ENCODE data around the gene PCDHAC1.
"Not testable (repeated sequence)": the region's sequence is repeated elsewhere in the genome, so short reads cannot be mapped to it uniquely, and the experiment has no call there.

Gene PCDHAC1

DNA sequence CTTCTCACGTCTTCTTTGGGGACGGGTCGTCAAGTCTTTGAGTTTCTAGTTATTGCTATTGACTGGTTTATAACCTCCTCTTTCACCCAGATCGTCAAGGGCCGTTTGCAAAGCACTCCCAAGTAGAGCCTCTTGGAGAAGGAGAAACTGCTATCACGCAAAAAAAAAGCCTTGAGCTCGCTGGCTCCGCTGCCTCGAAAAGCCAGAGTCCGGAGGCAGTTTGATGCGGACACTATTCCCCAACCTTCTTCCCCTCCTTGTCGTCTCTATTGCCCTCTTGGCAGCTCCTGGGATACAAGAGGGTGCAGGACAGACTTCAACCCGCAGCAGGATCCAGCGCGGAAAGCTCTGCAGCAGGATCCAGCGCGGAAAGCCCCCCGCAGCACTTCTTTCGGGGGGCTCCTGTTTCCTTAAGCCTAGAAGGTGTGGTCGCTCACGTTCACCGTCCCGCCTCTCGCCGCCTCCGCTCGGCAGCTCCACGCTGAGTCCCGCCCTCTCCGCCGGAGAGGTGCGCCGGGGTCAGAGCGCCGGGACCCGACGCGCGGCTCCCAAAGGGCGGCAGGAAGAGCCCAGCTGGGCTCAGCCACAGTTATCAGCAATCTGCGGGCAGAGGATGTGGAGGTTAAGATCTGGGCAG lies at the start of gene PCDHAC1:
Gene PCDHAC1, plus strand, starts transcription at position 494 of the 637 bp plus-strand sequence. CDS start 594 bp downstream, outside the sequence.
- no peak for DNase-seq

DNA sequence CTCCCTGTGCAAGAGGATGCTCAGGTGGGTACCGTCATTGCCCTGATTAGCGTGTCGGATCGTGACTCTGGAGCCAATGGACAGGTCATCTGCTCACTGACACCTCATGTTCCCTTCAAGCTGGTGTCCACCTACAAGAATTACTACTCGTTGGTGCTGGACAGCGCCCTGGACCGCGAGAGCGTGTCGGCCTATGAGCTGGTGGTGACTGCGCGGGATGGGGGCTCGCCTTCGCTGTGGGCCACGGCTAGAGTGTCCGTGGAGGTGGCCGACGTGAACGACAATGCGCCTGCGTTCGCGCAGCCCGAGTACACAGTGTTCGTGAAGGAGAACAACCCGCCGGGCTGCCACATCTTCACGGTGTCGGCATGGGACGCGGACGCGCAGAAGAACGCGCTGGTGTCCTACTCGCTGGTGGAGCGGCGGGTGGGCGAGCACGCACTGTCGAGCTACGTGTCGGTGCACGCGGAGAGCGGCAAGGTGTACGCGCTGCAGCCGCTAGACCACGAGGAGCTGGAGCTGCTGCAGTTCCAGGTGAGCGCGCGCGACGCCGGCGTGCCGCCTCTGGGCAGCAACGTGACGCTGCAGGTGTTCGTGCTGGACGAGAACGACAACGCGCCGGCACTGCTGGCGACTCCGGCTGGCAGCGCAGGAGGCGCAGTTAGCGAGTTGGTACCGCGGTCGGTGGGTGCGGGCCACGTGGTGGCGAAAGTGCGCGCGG lies 49.4 kb upstream of the PCDHAC1 start:
- DNase-seq = not testable (repeated sequence)

DNA sequence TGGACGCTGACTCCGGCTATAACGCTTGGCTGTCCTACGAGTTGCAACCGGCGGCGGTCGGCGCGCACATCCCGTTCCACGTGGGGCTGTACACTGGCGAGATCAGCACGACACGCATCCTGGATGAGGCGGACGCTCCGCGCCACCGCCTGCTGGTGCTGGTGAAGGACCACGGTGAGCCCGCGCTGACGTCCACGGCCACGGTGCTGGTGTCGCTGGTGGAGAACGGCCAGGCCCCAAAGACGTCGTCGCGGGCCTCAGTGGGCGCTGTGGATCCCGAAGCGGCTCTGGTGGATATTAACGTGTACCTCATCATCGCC lies 48.9 kb upstream of the PCDHAC1 start:
- no peak for DNase-seq

DNA sequence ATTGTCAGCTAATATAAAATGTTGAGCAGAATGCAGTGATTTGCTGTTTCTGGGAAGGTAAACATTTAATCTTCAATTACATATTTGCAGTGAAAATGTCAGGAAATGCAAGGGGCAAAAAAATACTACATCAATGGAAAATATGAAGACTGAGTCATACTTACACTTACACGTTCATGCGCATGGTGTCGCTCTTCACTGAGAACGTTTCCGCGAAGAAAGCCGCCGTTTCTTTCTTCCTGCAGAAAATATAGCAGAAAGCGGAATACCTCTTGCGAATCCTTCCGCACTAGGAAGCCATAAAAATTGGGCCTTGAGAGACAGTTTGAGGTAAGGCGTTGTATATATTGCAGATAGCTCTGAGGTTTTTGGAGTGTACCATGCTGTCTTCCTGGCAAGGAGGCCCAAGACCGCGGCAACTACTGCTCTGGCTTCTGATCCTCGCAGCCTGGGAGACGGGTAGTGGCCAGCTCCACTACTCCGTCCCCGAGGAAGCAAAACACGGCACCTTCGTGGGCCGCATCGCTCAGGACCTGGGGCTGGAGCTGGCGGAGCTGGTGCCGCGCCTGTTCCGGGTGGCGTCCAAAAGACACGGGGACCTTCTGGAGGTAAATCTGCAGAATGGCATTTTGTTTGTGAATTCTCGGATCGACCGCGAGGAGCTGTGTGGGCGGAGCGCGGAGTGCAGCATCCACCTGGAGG lies 44.1 kb upstream of the PCDHAC1 start, which contains the start of gene PCDHA13:
Gene PCDHA13, plus strand, starts transcription at position 236 of the 702 bp plus-strand sequence. Its CDS starts 145 bp downstream, at position 381.
- no peak for DNase-seq

- no peak for DNase-seq
Observed at GRCh38 chr5:140882591-140882899, 43.6 kb upstream of the PCDHAC1 start.

DNA sequence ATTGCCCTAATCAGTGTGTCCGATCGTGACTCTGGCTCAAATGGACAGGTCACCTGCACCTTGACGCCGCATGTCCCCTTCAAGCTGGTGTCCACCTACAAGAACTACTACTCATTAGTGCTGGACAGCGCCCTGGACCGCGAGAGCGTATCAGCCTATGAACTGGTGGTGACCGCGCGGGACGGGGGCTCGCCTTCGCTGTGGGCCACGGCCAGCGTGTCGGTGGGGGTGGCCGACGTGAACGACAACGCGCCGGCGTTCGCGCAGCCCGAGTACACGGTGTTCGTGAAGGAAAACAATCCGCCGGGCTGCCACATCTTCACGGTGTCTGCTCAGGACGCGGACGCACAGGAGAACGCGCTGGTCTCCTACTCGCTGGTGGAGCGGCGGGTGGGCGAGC lies 42.7 kb upstream of the PCDHAC1 start:
- DNase-seq = no peak

- no peak for DNase-seq
Observed at GRCh38 chr5:140883927-140884697, 42.0 kb upstream of the PCDHAC1 start.

GRCh38 chr5:140916325-140916724 lies 9.8 kb upstream of the PCDHAC1 start:
- DNase-seq = no peak

DNA sequence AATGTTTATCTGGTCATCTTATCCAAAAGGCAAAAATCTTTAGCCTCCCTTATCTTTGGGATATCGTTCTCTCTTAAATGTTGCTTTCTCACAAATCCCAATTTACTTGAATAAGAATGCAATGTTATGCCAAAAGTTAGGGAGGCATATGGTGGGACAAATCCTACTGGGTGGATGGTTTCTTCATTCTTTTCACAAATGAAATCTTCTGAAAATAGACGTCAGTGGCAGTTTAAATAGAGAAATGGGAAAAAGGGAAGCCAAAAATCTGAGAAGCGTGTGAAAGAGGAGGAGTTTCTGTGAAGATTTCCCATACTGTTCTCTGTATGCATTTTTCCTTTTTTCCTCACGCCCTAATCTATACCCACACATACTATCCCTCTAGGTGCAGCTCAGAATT lies 2.5 kb upstream of the PCDHAC1 start:
- DNase-seq = no peak

DNA sequence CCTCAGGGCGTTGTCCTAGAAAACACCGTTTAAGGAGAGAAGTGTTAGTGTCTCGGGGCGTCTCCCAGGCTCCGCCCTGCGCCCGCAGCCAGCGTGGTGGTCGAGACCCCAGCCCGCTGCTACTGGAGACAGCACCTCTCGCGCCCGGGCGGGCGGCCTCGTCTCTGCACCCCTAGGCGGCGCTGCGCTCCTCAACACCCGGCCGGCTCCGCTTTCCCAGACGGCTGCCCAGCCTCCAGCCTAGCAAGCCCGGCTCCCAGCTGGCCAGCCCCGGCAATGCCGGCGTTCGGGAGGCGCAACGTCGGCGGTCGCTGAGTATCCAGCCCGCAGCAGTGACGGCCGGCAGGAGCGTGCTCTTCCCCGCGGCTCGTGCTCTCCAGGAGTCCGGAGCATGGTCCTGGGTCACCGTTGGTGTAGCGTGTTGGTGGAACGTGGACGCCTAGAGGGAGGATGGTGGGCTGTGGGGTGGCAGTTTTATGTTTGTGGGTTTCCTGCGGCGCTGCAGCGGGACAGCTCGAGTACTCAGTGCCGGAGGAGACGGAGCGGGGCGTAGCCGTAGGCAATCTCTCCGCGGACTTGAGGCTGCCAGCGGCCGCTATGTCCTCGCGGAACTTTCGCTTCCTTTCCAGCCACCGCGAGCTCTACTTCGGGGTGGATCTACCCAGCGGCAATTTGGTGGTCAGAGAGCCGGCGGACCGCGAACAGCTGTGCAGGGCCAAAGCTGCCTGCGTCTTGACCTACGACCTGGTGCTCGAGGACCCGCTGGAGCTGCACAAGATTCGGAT lies 536 bp downstream of the PCDHAC1 start:
- peak; percentile 29 for DNase-seq

DNA sequence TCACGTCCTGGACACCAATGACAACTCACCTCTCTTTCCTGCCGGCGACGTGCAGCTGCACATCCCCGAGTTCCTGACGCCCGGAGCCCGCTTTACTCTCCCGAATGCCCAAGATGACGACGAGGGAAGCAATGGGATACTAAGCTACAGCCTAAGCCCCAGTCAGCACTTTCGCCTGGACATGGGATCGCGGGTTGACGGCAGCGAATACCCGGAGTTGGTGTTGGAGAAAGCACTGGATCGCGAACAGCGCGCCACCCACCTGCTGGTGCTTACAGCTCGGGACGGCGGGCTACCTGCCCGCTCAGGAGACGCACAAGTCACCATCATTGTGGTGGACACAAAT lies 1.1 kb downstream of the PCDHAC1 start:
- no peak for DNase-seq

- DNase-seq = no peak
Observed at GRCh38 chr5:140934964-140935606, 9.0 kb downstream of the PCDHAC1 start.

- DNase-seq = no peak
Observed at GRCh38 chr5:140946578-140946977, 20.5 kb downstream of the PCDHAC1 start.

DNA sequence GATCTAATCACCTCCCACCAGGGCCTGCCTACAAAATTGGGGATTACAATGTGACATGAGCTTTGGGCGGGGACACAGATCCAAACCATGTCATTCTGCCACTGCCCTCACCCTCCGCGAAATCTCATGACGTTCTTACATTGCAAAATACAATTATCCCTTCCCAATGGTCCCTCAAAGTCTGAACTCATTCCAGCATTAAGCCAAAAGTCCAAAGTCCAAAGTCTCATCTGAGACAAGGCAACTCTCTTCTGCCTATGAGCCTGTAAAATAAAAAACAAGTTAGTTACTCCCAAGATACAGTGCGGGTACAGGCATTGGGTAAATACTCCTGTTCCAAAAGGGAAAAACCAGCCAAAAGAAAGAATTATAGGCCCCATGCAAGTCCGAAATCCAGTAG lies 25.5 kb downstream of the PCDHAC1 start:
- no peak for DNase-seq

GRCh38 chr5:140953234-140953633 lies 27.1 kb downstream of the PCDHAC1 start:
- no peak for DNase-seq

GRCh38 chr5:140962190-140962589 lies 36.1 kb downstream of the PCDHAC1 start:
- DNase-seq = no peak

DNA sequence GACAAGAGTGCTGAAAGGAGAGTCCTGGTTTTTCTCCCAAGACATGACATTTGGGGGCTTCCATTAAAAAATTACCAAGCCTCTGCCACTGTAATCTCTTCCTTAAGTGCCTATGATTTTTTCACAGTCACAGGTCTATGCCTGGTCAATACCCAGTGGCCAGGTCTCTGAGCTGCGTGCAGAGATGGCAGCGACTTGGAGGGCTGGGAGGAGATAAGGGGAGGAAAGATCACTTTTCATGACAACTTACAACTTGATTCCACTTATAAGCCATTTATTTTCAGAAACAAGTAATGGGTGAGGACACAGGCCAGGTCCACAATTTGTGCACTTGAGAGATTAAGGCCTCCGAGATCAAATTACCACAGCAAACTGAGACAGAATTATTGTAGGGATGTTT lies 38.3 kb downstream of the PCDHAC1 start:
- DNase-seq = no peak

DNA sequence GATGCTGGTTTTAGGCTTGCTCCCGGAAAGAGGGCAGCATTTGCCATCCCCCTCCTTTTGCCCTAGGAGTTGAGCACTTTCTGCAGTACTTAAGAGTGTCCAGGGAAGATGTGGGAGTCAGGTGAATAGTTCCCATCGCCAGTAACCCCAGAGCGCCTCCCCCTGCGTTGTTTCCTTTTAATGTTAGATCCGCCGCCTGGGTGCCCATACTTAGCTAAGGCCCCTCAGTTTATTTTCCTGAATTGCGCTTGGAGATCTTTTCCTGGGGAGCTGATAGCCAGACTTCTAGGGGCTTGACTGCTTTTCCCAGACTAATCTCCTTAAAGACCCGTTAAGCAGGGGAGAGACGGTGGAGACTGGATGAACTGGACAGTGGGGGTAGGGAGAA lies 39.8 kb downstream of the PCDHAC1 start:
- no peak for DNase-seq

GRCh38 chr5:140966293-140967225 lies 40.5 kb downstream of the PCDHAC1 start, which contains the start of gene PCDHAC2:
Gene PCDHAC2, plus strand, starts transcription at chr5:140966476. Its CDS starts 291 bp downstream, at chr5:140966767.
- no peak for DNase-seq

- no peak for DNase-seq
Observed at GRCh38 chr5:140967226-140967893, 41.3 kb downstream of the PCDHAC1 start.
